ENCODE data around the gene NAPEPLD.
"Not testable (repeated sequence)": the region's sequence is repeated elsewhere in the genome, so short reads cannot be mapped to it uniquely, and the experiment has no call there.

The NAPEPLD gene

DNA sequence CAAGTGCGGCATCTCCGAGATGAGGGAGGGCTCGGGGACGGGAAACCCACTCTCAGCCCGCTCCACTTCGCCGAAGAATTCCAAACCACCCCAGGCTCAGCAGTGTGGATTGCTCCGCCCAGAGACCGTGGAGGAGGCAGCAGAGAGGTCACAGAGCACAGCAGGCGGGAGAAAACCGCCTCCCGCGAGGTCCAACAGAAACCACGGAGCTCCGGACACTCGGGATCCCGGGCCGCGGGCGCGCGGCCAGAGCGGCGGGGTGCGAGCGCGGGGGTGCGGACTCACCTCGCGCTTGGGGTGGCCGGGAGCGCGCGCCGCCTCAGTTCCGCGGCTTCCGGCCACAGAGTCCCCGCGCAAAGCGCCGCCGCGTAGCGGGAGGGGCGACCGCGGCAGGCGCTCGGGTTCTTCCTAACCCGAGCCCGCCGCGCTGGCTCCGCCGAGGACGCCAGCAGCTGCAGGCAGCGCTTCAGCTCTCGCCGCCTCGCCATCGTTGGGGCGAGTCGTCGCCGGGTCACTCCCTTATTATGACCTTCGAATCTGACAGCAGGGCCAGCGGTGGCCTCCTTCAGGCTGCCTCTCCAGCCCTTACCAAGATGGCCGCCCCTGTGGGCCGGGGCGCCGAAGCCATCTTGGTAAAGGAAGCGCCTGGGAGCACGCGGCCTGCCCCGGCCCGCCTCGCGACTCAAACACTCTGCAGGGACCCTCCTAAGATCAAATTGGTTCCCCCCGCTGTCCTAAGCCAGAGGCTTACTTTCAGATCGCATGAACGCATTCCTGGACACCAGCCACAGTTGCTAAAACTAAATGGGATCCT is at the start of gene NAPEPLD:
TSS of gene NAPEPLD (minus strand) at position 106 of the 814 bp plus-strand sequence. CDS start 20,323 bp downstream, outside the sequence.
- DNase-seq = peak; percentile 70

DNA sequence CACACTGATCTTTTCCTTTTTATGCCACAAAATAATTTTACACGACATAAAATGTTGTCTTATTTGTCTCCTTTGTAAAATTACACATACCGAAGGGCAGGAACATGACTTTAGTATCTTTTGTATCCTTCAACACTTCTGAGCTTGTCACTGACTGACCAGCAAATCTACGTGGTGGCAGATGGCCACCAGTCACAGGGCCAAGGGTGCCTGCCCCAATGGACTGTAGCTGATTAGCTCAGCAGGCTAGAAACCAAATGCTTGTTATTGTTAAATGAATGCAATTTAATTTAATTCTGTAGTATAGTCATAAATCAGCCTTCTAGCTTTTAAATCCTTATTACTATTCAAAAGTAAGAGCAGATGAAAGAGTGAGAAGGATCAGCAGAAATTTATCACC is 49.2 kb upstream of the NAPEPLD start:
- not testable (repeated sequence) for DNase-seq

DNA sequence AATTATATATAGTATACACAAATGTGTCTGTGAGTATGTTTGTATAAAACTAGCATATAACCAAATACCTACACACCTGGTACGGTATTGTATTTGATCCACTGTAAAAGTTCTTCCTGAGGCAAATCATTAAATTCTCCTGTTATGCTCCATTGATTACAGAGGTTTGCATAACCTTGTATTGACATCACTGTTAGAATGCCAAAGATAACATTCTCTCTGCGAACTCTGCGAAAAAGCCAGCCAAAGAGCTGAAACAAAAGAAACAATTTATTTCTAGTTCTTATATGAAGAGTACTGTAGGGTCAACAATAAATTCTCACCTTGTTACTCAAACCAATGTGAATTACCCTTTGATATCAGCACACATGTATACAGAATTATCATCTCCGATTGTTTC is 46.5 kb upstream of the NAPEPLD start:
- not testable (repeated sequence) for DNase-seq

DNA sequence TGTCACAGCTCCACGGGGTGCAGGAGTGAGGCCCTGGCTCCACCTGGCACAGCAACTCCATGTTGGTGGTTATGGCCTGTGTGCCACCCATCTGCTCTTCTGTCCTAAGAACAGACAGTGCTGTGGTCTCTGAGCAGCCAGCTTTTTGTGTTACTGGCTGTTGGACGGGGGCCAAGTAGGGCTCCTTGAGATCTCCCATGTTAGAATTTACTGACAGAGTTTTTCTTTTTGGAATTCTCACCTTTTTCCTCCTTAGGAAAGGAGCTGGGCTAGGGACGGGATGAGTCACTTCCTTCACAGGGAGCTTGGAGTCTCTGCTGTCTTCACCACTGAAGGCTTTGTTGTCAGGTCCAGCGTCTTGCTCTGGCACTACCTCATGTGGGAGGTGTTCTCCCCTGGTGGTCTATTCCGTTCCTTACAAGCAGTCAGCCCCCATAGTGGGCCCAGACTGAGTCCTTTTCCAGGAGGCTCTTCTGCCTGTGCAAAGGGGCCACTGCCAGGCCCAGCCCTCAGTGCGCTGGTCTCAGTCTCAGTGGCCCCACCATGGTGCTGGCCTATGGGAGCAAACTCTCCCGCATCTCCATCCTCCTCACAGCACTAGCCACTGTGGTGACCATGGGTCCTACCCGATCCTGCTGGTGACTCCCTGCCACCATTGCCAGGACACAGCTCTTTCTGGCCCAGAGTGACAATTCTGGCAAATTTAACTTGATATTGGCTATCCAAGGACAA is 23.7 kb upstream of the NAPEPLD start:
- not testable (repeated sequence) for DNase-seq

DNA sequence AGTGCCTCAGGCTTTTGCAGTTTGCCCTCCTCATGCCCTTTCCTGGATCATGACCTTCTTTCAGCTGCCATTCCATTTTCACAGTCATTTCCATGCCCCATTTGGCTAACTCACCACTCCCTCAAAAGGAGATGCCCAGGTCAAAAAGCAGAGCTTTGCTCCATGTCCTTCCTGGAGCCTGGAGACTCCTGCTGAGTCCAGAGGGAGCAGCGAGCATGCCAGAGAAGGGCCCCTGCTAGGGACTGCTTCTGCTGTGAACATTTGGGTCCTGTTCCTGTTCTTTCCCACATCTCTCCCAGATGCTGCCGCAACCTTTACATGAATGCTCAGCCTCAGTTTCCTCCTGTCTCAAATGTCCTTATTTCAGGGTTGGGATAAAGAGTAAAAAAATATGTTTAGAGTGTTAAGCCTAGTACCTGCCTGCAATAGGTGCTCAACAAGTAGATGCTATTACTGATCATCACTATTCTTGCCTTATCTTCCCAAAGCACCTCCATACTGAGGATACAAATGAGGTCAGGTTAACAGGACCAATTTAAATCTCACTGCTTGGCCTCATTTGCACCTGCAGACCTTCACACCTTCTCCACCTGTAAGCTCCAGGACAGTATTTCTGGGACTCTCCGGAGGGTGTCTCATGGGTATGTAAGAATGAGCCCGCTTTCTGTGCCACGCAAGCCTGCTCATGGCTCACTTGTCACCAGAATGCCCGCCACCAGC is 23.0 kb upstream of the NAPEPLD start:
- not testable (repeated sequence) for DNase-seq

DNA sequence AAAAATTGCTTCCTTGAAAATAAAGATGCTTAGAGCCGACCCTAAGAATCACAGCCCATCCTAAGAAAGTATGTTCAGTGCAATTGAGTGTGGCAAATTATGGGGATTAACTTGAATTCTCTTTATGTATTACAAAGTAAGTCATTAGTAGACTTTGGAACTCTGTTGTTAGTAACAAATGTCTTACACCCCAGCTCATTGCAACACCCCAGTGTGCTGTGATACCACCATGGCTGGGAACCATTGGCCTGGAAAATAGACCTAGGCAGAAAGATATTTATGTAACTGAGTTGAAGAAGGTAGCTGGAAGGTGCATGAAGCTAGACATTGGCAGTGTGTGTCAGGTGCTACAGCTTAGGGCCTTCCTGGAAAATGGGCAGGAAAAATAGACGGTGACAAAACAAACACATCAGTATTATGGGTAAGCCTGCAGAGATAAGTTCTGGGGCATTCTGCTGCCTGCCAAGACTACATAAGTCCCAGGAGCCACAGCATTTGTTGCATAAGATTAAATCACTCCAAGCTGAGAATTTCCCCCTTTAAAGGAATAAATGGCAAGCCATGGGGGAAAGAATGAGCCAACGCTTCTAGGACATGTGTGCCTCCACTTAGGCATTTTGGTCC is 18.1 kb upstream of the NAPEPLD start:
- not testable (repeated sequence) for DNase-seq

DNA sequence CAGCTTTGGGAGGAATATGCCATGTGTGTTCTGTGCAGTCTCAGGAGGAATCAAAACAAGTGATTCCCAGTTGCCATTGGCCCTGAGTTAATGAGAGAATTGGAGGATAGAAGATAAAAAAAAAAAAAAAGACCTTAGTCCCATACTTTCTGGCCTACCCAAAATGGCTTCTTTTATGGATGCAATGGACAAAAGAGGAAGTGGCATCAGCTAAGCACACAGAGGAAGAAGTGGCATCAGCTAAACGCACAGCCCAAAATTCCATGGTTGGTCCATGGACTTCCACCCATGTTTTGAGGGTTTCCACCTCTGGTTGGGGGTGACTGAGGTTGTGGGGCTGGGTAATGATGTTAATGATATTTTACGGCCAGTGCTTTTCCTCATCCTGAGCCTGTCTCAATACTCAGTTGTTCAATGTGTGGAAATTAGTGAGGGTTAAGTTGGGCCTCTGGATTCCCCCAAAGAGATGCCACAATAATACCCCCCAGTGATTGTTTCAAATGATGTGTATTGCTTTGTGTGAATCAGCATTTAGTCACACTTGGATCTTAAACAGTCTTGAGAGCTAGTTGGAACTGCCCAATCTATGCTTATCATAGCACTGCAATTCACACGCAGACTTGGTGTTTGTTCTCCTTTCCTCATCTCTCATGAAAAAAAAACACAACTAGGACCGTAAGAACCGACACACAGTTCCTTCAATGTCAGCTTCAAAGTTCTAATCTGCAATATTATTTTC is 14.4 kb upstream of the NAPEPLD start:
- DNase-seq = not testable (repeated sequence)

DNA sequence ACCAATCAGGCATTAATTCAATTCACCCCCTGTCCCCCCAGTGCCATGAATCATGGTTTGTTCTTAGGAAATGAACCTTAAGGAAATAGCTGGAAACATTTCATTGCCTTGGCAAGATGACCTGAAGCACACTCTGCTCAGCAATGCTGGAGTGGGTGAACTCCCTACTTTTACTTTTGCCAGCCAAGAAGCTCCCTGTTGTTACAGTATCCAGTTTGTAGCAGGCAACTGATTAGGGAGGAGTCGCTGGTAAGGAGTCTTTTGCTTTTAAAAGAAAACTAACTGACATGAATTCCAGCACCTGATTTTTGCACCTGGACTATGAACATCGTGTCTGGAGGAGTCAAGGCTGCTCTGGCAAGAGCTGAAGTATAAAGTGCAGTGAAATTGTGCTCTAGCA is 13.7 kb upstream of the NAPEPLD start:
- DNase-seq = not testable (repeated sequence)

DNA sequence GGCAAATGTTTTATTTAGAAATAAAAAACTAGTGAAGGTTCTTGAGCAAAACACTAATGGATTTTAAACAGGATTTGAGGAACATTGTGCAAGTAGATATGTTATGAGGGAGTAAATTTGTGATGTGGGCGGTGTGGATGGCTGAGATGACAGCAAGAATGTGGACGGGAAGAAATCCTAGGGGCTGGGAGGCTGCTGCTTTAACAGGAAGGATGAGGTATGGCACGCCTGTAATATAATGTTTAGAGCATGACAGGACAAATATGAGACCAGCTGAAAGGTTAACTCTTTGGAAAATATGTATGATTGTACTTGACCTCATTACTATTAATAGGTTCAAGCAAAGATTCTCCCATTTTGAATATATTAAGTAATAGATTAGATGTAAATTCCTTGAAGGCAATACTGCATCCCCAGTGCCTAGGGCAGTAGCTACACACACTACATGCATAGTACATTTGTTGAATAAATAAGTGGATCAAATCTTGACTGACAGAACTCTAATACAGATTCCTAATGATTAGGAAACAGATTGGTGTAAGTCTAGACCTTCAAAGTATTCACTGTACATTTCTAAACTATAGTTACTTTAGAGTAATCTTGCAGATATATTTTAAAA is 13.2 kb upstream of the NAPEPLD start:
- not testable (repeated sequence) for DNase-seq

DNA sequence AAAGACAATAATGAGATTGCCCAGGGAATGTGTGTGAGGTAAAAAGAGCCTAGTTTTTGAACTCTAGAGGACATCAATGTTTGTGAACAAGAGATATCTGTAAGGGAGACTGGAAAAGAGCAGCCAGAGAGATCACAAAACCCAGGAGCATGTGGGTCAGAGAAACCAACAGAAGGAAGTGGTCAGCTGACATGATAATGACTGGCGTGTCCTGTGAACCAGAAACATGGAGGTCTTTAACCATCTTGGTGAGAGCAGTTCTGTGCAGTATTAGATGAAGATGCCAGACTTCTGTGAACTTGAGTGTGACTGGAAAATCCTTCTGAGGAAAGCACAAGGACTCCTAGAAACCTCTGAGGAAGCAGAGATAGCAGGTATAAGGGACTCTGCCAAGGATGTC is 10.2 kb upstream of the NAPEPLD start:
- DNase-seq = not testable (repeated sequence)

DNA sequence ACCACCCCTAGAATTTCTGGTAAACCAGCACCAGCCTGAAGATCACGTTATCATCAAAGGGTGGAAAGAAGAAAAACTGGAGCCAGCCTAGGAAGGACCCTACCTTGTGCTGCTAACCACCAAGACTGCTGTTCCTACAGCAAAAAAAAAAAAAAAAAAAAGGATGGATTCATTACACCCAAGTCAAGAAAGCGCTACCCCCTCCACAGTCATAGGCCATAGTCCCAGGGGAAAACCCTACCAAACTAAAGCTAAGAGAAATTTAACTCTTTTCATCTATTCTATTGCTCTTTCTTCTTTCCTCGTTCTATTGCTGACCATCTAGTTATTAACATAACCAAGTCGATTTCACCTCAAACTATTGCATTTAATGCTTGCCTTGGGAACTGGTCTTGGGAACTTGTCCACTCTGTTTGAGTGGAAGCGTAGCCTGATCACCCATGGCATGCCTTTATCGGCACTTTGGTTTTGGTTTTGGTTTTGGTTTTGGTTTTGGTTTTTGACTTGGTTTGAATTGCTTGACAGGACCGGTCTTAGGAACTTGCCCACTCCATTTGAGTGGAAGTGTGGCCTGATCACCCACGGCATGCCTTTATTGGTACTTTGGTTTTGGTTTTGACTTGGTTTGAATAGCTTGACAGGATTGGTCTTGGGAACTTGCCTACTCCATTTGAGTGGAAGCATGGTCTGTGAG is 6.6 kb upstream of the NAPEPLD start:
- not testable (repeated sequence) for DNase-seq

DNA sequence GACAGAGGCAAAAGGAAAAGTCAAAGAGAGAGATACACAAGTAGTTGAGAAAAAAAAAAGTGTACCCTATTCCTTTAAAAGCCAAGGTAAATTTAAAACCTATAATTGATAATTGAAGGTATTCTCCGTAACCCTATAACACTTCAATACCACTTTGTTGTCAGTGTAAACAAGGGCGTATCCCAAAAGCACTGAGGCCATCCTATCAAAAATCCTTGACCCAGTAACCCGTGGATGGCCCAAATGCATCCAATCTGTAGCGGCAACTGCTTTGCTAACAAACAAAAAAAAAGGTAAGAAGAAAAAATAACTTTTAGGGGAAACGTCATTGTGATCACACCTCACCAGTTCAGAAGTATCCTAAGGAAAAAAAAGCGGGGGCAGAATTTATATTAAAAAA is 5.1 kb upstream of the NAPEPLD start:
- DNase-seq = no peak

DNA sequence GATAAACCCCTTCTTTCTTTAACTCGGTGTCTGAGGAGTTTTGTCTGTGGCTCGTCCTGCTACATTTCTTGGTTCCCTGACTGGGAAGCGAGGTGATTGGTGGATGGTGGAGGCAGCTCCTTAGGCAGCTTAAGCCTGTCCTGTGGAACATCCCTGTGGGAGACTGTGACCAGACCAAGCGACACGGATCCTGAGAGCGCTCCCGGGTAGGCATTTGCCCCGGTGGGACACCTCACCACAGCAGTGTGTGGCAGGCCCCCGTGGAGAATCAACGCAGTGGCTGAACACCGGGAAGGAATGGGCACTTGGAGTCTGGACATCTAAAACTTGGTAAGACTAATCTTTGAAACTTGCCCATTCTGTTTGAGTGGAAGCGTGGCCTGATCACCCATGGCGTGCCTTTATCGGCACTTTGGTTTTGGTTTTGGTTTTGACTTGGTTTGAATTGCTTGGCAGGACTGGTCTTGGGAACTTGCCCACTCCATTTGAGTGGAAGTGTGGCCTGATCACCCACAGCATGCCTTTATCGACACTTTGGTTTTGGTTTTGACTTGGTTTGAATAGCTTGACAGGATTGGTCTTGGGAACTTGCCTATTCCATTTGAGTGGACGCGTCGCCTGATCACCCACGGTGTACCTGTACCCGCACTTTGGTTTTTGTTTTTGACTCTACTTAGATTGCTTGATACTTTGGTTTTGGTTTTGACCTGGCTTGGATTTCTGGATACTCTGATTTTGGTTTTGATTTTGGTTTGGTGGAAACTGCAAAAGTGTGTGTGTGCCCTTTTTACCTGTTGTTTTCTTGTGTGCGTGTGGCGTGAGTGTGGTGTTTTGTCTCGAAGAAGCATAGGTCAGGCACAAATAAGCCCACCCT is 4.1 kb upstream of the NAPEPLD start:
- not testable (repeated sequence) for DNase-seq

DNA sequence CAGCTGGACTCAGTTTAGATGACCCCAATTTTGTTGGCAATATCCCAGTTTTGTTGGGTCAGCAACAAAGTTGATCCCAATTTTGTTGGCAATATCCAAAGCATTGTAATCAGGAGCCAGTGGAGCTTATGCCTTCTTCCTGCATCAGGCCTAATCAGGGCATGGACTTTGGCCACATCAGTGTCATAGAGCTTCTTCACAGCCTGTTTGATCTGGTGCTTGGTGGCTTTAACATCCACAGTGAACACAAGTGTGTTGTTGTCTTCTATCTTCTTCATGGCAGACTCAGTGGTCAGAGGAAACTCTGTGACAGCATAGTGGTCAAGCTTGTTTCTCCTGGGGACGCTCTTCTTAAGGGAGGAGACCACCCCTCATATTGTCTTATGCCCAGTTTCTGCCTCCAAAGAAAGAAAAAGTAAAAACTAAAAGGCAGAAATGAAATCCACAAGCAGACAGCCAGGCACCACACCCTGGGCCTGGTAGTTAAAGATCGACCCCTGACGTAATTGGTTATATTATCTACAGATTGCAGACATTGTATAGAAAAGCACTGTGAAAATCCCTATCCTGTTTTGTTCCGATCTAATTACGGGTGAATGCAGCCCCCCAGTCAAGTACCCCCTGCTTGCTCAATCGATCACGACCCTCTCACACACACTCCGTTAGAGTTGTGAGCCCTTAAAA is 3.2 kb upstream of the NAPEPLD start:
- DNase-seq = not testable (repeated sequence)

DNA sequence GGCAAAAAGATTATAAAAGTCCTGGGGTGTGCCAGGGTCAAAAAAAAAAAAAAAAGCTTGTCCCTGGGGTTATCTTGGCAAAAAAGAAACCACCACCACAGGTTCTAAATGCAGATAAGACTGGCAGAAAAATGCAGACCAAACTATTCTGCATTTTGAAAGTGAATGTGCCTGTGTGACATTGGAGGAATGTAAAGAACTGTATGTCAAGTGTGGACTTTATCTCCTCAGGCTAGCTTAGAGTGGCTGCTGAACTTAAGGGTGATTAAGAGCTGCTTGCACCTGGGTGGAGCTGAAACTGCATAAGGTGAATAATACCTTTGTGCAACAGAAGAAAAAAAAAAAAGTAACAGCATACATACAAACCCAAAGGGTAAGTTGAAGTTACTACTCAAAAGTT is 1.3 kb upstream of the NAPEPLD start:
- DNase-seq = no peak

DNA sequence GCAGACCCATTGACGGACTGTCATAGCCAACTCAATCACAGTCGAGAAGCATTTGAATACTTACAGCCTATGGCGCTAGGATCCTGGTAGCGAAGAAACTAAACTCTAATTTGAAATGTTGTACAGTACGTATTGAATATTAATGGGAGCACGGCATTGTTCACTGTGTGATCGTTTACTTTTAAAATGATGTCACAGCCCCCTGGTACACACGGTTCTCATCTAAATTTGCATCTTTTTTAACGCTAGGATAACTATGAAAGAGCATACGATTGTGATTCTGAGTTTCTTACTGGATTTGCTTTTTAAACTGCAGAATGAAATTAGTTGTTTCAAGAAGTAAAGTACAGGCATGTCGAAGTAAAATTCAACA is 895 bp upstream of the NAPEPLD start:
- DNase-seq = no peak

DNA sequence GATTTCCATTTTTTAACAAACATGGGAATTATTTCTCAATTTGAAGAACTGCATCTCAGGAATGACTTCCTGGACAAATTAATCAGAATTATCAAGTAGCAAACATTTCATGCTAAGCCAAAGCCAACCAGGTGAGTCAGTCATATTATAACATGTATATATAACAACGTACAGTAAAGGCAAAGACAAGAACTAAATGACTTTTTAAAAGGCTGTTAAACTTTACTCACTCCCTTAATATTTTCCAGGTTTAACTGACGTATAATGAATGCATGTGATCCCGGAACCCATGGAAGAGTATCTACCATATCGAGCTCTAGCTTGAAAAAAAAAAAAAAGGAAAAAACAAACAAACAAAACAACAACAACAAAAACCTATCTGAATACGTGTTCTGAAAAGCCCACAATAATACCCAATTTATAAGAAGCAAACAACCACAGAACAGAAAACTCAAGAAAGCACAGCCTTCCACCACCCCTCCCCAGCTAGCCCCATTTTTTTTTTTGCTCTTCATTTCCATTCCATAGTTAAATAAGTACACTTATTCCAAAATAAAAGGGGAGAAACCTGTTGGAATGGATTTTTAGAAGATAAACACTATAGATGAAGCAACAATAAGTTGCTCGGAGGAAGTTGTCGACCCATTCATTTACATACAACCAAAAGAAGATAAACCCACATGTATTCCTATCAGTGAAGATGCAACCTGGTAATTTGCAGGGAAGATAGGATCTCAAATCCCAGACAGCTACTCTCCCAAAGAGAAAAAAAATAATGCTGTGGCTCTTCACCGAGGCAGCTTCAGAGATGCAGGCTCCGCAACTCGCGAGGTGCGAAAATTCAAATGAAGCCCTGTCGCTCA is 537 bp downstream of the NAPEPLD start:
- no peak for DNase-seq

DNA sequence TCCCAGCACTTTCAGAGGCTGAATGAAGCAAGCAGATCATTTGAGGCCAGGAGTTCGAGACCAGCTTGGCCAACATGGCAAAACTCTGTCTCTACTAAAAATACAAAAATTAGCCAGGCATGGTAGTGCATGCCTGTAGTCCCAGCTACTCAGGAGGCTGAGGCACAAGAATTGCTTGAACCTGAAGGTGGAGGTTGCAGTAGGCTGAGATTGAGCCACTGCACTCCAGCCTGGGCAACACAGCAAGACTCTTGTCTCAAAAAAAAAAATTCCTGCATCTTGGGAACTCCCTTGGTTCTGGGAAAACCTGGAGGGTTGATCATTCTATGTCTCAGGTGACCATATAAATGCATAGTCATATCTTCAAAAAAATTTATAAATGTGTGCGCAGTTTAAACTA is 4.1 kb downstream of the NAPEPLD start:
- not testable (repeated sequence) for DNase-seq

All from stimulated activated CD4-positive, alpha-beta T cell treated with anti-CD3 and anti-CD28 coated beads, Interleukin-12 subunit alpha, Interleukin-12 subunit beta, amount 100 ng/mL, for 4 hours (primary cell).